ENCODE results near the gene VPS37D. TPM values are rescaled to one million over a fixed set of nuclear protein-coding genes. Genes with fewer than 3 reads are reported as not detected.

Gene VPS37D
- total and polyA plus RNA-seq, 10 of the 15 experiments (the other 5 are each of a cell fraction or from before 2014, with no cell fraction given), result 0.10 to 0.45 (median 0.16) TPM; not detected in 6

DNA sequence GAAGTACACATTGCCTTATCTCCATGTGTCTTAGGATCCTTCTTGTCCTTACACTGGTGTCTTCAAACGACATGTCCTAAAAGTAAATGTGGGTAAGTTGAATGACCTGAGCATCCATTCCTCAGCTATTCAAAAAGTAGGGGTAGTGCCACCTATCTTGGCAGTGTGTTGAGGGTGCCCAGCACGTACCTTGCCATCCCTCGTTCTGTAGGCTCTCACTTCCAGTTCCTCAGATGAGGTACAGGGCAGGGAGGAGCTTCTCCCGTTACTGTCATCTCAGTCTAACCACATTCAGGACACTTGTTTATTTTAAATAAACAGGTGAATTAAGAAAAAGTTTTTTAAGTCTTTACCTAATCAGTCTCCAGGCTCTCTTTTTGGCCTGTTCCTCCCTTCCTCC lies 28.7 kb downstream of the VPS37D start:
- CTCF ChIA-PET, result interaction anchor here (2.1 kb wide), 1 partner anchor 90 kb away, joined by 7 read pairs; no protein-coding TSS in a partner anchor
- in situ Hi-C loops (cut with MboI), result no loop called here
- intact Hi-C loops (cut with micrococcal nuclease; ENCODE audit: unreplicated experiment), result no loop called here
- H2AFZ ChIP-seq (ENCODE audit: control insufficient read depth, low read depth, low read length), result no peak overlapping the region
- ATAC-seq, result no peak
- DNase-seq (ENCODE audit: low read depth, low spot score), result no peak
- WGBS (ENCODE audit: insufficient coverage, insufficient replicate concordance, low lambda C conversion rate, missing lambda C conversion rate), result 88% methylated on average over 4 of the region's 4 CpGs
- BruUV-seq (replicated peaks), result no TSS peak
- H3K27ac ChIP-seq (ENCODE audit: control insufficient read depth, insufficient read depth), result no peak overlapping the region
- no peak overlapping the region for H3K4me3 ChIP-seq
- H3K4me2 ChIP-seq (ENCODE audit: control insufficient read depth, insufficient read depth), result no peak overlapping the region
- no peak overlapping the region for H3K9ac ChIP-seq (ENCODE audit: control insufficient read depth, insufficient read depth, low read length)
- H3K27me3 ChIP-seq (replicated peaks in 1 of 2; ENCODE audit: control insufficient read depth in 2 of 2, insufficient read depth in 2 of 2, low read length in 1 of 2), result no peaks in the 10 kb centered on the region
- TF ChIP-seq FOS (IDR thresholded peaks at IDR 0.05; ENCODE audit: borderline replicate concordance, extremely low read depth, insufficient read length), result no peak
- TF ChIP-seq, protein P1, sequence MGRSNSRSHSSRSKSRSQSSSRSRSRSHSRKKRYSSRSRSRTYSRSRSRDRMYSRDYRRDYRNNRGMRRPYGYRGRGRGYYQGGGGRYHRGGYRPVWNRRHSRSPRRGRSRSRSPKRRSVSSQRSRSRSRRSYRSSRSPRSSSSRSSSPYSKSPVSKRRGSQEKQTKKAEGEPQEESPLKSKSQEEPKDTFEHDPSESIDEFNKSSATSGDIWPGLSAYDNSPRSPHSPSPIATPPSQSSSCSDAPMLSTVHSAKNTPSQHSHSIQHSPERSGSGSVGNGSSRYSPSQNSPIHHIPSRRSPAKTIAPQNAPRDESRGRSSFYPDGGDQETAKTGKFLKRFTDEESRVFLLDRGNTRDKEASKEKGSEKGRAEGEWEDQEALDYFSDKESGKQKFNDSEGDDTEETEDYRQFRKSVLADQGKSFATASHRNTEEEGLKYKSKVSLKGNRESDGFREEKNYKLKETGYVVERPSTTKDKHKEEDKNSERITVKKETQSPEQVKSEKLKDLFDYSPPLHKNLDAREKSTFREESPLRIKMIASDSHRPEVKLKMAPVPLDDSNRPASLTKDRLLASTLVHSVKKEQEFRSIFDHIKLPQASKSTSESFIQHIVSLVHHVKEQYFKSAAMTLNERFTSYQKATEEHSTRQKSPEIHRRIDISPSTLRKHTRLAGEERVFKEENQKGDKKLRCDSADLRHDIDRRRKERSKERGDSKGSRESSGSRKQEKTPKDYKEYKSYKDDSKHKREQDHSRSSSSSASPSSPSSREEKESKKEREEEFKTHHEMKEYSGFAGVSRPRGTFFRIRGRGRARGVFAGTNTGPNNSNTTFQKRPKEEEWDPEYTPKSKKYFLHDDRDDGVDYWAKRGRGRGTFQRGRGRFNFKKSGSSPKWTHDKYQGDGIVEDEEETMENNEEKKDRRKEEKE (IDR thresholded peaks at IDR 0.05), result no peak
- TF ChIP-seq BACH1 (IDR thresholded peaks at IDR 0.05; ENCODE audit: borderline replicate concordance), result no peak
- no peak for TF ChIP-seq TCF12 (IDR thresholded peaks at IDR 0.05; ENCODE audit: low read depth, low read length)
- TF ChIP-seq RAD21 (IDR thresholded peaks at IDR 0.05; ENCODE audit: insufficient read depth, low read depth, low read length), result no peak
- peak; percentile 60 for TF ChIP-seq POLR2AphosphoS5 (IDR thresholded peaks at IDR 0.05; ENCODE audit: low read length)
- POLR2A ChIA-PET, result no interaction called here
- peaks cover 19 to 41% of the 10 kb centered on the region in 2 experiments for H3K36me3 ChIP-seq (ENCODE audit: control insufficient read depth in 2 of 2, insufficient read depth in 2 of 2, low read length in 1 of 2)
- RAD21 ChIA-PET (ENCODE audit: unreplicated experiment), result no interaction called here
- H3K79me2 ChIP-seq (ENCODE audit: control insufficient read depth, insufficient read depth, low read length), result no peaks in the 10 kb centered on the region
- no peaks in the 10 kb centered on the region for H3K9me3 ChIP-seq (replicated peaks; ENCODE audit: control insufficient read depth, insufficient read depth, low read length)
- H4K20me1 ChIP-seq (ENCODE audit: control insufficient read depth, insufficient read depth), result no peaks in the 10 kb centered on the region
- H3K4me1 ChIP-seq (ENCODE audit: control insufficient read depth, insufficient read depth, low read length), result no peaks in the 10 kb centered on the region
- FAIRE-seq, result no peak
- SMC1A ChIA-PET (ENCODE audit: uncharacterized antibody, unreplicated experiment), result no interaction called here

Data from GM12878 (cell line).